Right cardiac atrium (tissue), 5 donors: ENCODE results near the gene LTBP4. TPM values are rescaled to one million over a fixed set of nuclear protein-coding genes. Genes with fewer than 3 reads are reported as not detected.
"Not testable (repeated sequence)": the region's sequence is repeated elsewhere in the genome, so short reads cannot be mapped to it uniquely, and the experiment has no call there.

ENCODE experiments used
- ATAC-seq, 2 donors: fragments of 200-7000 bp; cut with Tn5 transposase; one replicate each; pipeline versions ENCODE4 v1.8.0 to v1.9.1; 2020; ENCODE audit warnings: moderate library complexity in 2 of 2, mild to moderate bottlenecking in 1 of 2
- DNase-seq, 3 donors: peaks; one replicate each; pipeline ENCODE4 v3.0.0-alpha.2; 2020
- H3K27ac ChIP-seq: one replicate; pipeline ENCODE4 v1.5.1; 2013; ENCODE audit warnings: mild to moderate bottlenecking, low read length, control low read depth, moderate library complexity
- H3K27me3 ChIP-seq: one replicate; pipeline ENCODE4 v1.6.1; 2013; ENCODE audit not compliant: control insufficient read depth, insufficient read depth
- H3K4me1 ChIP-seq: one replicate; pipeline ENCODE4 v1.6.1; 2013; ENCODE audit warnings: low read length; ENCODE audit not compliant: control insufficient read depth, insufficient read depth
- H3K4me3 ChIP-seq: one replicate; pipeline ENCODE4 v1.5.1; 2013; ENCODE audit warnings: low read length, control low read depth
- H3K9me3 ChIP-seq: one replicate; pipeline ENCODE4 v1.6.1; 2013; ENCODE audit warnings: low read length; ENCODE audit not compliant: control insufficient read depth
- WGBS: extraction: QIAGEN DNeasy Blood & Tissue Kit; methylation state at CpG from one replicate; pipeline ENCODE4 v1.1.7; 2013; 5-methylcytosine and 5-hydroxymethylcytosine counted together
- intact Hi-C, 4 donors: fragments of 100-400 bp; cut with DNase I; formaldehyde crosslinking; loops; one replicate each; pipeline versions ENCODE4 v1.11.0 to v1.14.0; 2022 to 2023
- polyA plus RNA-seq: library from polyadenylated mRNA; stranded (reverse); fragments of 200-250 nt; gene quantifications from one replicate; pipeline ENCODE4 v1.2.3, GENCODE V29; 2013
- total RNA-seq, 4 donors: library from RNA; stranded (reverse); fragmentation: NEBNext Ultra II Directional; extraction: Animal tissue kit (Norgen Biotek cat#: 25700); gene quantifications; one replicate each; pipeline ENCODE4 v1.2.1, GENCODE V29; 2021
- donor health status: healthy with polysubstance abuse.
- donor health status: DM: no; HTN: yes; CAD: no.
- donor health status: DM: no; HTN: no; CAD: no.
- donor health status: DM: no; HTN: yes; CAD: no; lungs with severe emphysema.
- donor health status: DM: yes; HTN: yes; CAD: no.

LTBP4 gene
- total and polyA plus RNA-seq, 5 donors = 216 to 473 (median 315) TPM

GRCh38 chr19:40621966-40622772, 21.0 kb downstream of the LTBP4 start:
- WGBS = 92% methylated on average over 24 of the region's 24 CpGs
- H3K27ac ChIP-seq = no peak overlapping the region
- H3K4me3 ChIP-seq = no peak overlapping the region
- intact Hi-C loops = no loop called here
- H3K27me3 ChIP-seq = no peaks in the 10 kb centered on the region
- H3K4me1 ChIP-seq = no peaks in the 10 kb centered on the region
- DNase-seq (peak in 2 of 3 donors; percentile 47 to 51), ATAC-seq (no peak)
- H3K9me3 ChIP-seq = no peaks in the 10 kb centered on the region

- ATAC-seq = peak in 1 of 2 donors; percentile 12
- Histone ChIP-seq H3K4me1 (no peaks in the 10 kb centered on the region), H3K27me3 (no peaks in the 10 kb centered on the region), H3K4me3 (no peak overlapping the region), H3K9me3 (no peaks in the 10 kb centered on the region), H3K27ac (no peak overlapping the region)
- DNase-seq = peak in 2 of 3 donors; percentile 68 to 75
- WGBS = 85% methylated on average over 7 of the region's 7 CpGs
- intact Hi-C loops = no loop called here
Observed at GRCh38 chr19:40622773-40623075, 21.6 kb downstream of the LTBP4 start.

- ATAC-seq = peak; percentile 43 to 48
- intact Hi-C loops = no loop called here
Observed at GRCh38 chr19:40623403-40624251, 22.5 kb downstream of the LTBP4 start.

GRCh38 chr19:40624369-40625153, 23.4 kb downstream of the LTBP4 start:
- 87% methylated on average over 14 of the region's 14 CpGs for WGBS

More at GRCh38 chr19:40623403-40624251, 22.5 kb downstream of the LTBP4 start:
- Histone ChIP-seq H3K27me3 (no peaks in the 10 kb centered on the region), H3K27ac (no peak overlapping the region), H3K4me3 (no peak overlapping the region), H3K4me1 (no peaks in the 10 kb centered on the region), H3K9me3 (no peaks in the 10 kb centered on the region)
- peak in 2 of 3 donors; percentile 74 to 82 for DNase-seq
- 49% methylated on average over 41 of the region's 41 CpGs for WGBS

GRCh38 chr19:40625406-40626120, 24.4 kb downstream of the LTBP4 start:
- no peak for ATAC-seq
- H3K4me3 ChIP-seq = no peak overlapping the region

More at GRCh38 chr19:40624369-40625153, 23.4 kb downstream of the LTBP4 start:
- H3K9me3 ChIP-seq, H3K4me1 ChIP-seq, H3K27me3 ChIP-seq, intact Hi-C loops, ATAC-seq, H3K27ac ChIP-seq, H3K4me3 ChIP-seq: not testable (repeated sequence)
- peak in 1 of 3 donors; percentile 21 for DNase-seq

GRCh38 chr19:40626918-40627317, 25.7 kb downstream of the LTBP4 start:
- H3K27ac ChIP-seq = no peak overlapping the region
- ATAC-seq = peak in 1 of 2 donors; percentile 15
- H3K9me3 ChIP-seq = no peaks in the 10 kb centered on the region
- H3K4me1 ChIP-seq = no peaks in the 10 kb centered on the region
- no peak overlapping the region for H3K4me3 ChIP-seq
- no peaks in the 10 kb centered on the region for H3K27me3 ChIP-seq
- 93% methylated on average over 24 of the region's 24 CpGs for WGBS
- intact Hi-C loops = no loop called here
- DNase-seq = peak in 2 of 3 donors; percentile 41 to 46

More at GRCh38 chr19:40625406-40626120, 24.4 kb downstream of the LTBP4 start:
- no peak overlapping the region for H3K27ac ChIP-seq
- peak in 1 of 3 donors; percentile 42 for DNase-seq
- WGBS = 66% methylated on average over 7 of the region's 7 CpGs
- H3K9me3 ChIP-seq = no peaks in the 10 kb centered on the region
- intact Hi-C loops = no loop called here
- H3K27me3 ChIP-seq = no peaks in the 10 kb centered on the region
- H3K4me1 ChIP-seq = no peaks in the 10 kb centered on the region

GRCh38 chr19:40627486-40628279, 26.5 kb downstream of the LTBP4 start:
- WGBS = 90% methylated on average over 39 of the region's 39 CpGs
- intact Hi-C loops = no loop called here

GRCh38 chr19:40629346-40629745, 28.2 kb downstream of the LTBP4 start:
- no peaks in the 10 kb centered on the region for H3K9me3 ChIP-seq
- H3K4me1 ChIP-seq = no peaks in the 10 kb centered on the region
- intact Hi-C loops = no loop called here
- 95% methylated on average over 42 of the region's 42 CpGs for WGBS
- no peak overlapping the region for H3K4me3 ChIP-seq
- no peak overlapping the region for H3K27ac ChIP-seq
- H3K27me3 ChIP-seq = no peaks in the 10 kb centered on the region
- DNase-seq (peak in 2 of 3 donors; percentile 53 to 63), ATAC-seq (no peak)

More at GRCh38 chr19:40627486-40628279, 26.5 kb downstream of the LTBP4 start:
- Histone ChIP-seq H3K4me3 (no peak overlapping the region), H3K27ac (no peak overlapping the region), H3K9me3 (no peaks in the 10 kb centered on the region), H3K27me3 (no peaks in the 10 kb centered on the region), H3K4me1 (no peaks in the 10 kb centered on the region)
- peak in 2 of 3 donors; percentile 53 to 69 for DNase-seq
- ATAC-seq = peak in 1 of 2 donors; percentile 8

- intact Hi-C loops = loop anchor here in 1 of 4 donors (10.0 kb wide), 1 partner anchor 326 kb away; no protein-coding TSS in a partner anchor
- peak in 1 of 2 donors; percentile 6 for ATAC-seq
- H3K27ac ChIP-seq = no peak overlapping the region
- WGBS = 59% methylated on average over 16 of the region's 16 CpGs
- no peak overlapping the region for H3K4me3 ChIP-seq
- H3K4me1 ChIP-seq = no peaks in the 10 kb centered on the region
- DNase-seq = peak in 1 of 3 donors; percentile 52
- no peaks in the 10 kb centered on the region for H3K9me3 ChIP-seq
- H3K27me3 ChIP-seq = no peaks in the 10 kb centered on the region
Observed at GRCh38 chr19:40630571-40631160, 29.5 kb downstream of the LTBP4 start.
